Measurements from ENCODE around the gene SORCS2.

DNA sequence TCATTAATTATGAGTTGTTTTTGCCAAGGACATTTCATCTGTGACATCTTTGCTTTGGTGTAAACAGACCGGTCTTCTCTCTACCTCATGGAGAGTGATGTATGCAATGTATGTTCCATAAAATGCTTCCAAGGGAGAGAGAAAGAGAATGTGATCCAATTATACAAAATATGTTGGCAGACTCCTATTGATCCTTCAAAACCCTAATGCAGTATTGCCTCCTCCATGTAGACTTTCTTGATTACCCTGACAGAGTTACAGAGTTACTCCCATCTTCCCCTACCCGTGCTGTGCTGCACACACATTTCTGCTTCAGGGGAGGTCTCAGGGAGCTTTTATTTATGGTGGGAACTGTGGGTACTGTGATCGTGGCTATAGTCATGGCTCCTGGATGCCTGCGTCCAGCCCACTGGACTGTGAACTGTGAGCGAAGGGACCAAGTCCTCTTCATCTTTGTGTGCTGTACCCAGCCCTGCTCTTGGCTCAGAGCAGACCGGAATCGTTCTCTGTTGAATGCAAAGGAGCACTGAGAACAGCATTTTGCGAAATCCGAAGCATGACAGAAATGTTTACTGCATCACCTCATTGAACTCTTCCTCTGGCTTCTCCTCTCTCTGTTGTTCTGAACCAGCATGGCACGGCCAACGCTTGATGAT is 32.7 kb downstream of the SORCS2 start:
- TF ChIP-seq, protein P1, sequence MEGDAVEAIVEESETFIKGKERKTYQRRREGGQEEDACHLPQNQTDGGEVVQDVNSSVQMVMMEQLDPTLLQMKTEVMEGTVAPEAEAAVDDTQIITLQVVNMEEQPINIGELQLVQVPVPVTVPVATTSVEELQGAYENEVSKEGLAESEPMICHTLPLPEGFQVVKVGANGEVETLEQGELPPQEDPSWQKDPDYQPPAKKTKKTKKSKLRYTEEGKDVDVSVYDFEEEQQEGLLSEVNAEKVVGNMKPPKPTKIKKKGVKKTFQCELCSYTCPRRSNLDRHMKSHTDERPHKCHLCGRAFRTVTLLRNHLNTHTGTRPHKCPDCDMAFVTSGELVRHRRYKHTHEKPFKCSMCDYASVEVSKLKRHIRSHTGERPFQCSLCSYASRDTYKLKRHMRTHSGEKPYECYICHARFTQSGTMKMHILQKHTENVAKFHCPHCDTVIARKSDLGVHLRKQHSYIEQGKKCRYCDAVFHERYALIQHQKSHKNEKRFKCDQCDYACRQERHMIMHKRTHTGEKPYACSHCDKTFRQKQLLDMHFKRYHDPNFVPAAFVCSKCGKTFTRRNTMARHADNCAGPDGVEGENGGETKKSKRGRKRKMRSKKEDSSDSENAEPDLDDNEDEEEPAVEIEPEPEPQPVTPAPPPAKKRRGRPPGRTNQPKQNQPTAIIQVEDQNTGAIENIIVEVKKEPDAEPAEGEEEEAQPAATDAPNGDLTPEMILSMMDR (IDR thresholded peaks at IDR 0.05), result no peak
- no peak for TF ChIP-seq POLR2A (IDR thresholded peaks at IDR 0.05)
